Measurements from ENCODE around the gene NFE2L2. TPM values are rescaled to one million over a fixed set of nuclear protein-coding genes. Genes with fewer than 3 reads are reported as not detected.

The NFE2L2 gene
- polyA plus RNA-seq, 1 donor (not counting 4 experiments of a cell fraction or from before 2014, with no cell fraction given), result 177 TPM

- H3K79me2 ChIP-seq (ENCODE audit: control insufficient read depth, insufficient read depth, low read length), result no peaks in the 10 kb centered on the region
- no peak overlapping the region for H3K27ac ChIP-seq (ENCODE audit: control insufficient read depth, insufficient read depth, low read length)
- no peaks in the 10 kb centered on the region for H4K20me1 ChIP-seq (ENCODE audit: control insufficient read depth, extremely low read depth, insufficient read depth, low read length)
- peaks cover 4% of the 10 kb centered on the region for H3K4me1 ChIP-seq (ENCODE audit: control insufficient read depth, extremely low read depth, insufficient read depth, low read length)
- dilution Hi-C loops (cut with MboI; ENCODE audit: extremely low pct_ligation_motif_present, low sequenced_read_pairs), result no loop called here
- TF ChIP-seq CTCF (optimal IDR thresholded peaks at IDR 0.05 in 1 of 3, IDR thresholded peaks at IDR 0.05 in 1 of 3, conservative IDR thresholded peaks at IDR 0.05 in 1 of 3; ENCODE audit: extremely low read depth in 1 of 3, insufficient read depth in 2 of 3, low read length in 3 of 3) (no peak), EZH2 (IDR thresholded peaks at IDR 0.05; ENCODE audit: low read length) (no peak)
- no peaks in the 10 kb centered on the region for H3K36me3 ChIP-seq (ENCODE audit: control insufficient read depth in 2 of 2, extremely low read depth in 1 of 2, insufficient read depth in 2 of 2, low read length in 2 of 2)
- H3K4me2 ChIP-seq (ENCODE audit: control insufficient read depth, extremely low read depth, insufficient read depth, low read depth, low read length), result no peak overlapping the region
- H3K9ac ChIP-seq (ENCODE audit: control insufficient read depth, extremely low read depth, insufficient read depth, low read length), result no peak overlapping the region
- no peak overlapping the region for H2AFZ ChIP-seq (ENCODE audit: control insufficient read depth, low read length)
- no peak for DNase-seq (ENCODE audit: low read depth, low spot score)
- H3K9me3 ChIP-seq (ENCODE audit: control insufficient read depth, low read depth, low read length), result no peaks in the 10 kb centered on the region
- no peak overlapping the region for H3K4me3 ChIP-seq (ENCODE audit: control insufficient read depth in 2 of 3, extremely low read depth in 1 of 3, insufficient read depth in 2 of 3, low read depth in 1 of 3, low read length in 3 of 3)
- no peaks in the 10 kb centered on the region for H3K27me3 ChIP-seq (ENCODE audit: control insufficient read depth, extremely low read depth, insufficient read depth, low read length)
- no peak for FAIRE-seq
- no peaks in the 10 kb centered on the region for H3K9me1 ChIP-seq (ENCODE audit: control insufficient read depth, extremely low read depth, insufficient read depth, low read length)
Measured at GRCh38 chr2:177287814-177288213, 23.3 kb upstream of the NFE2L2 start.

- Histone ChIP-seq H3K4me2 (ENCODE audit: control insufficient read depth, extremely low read depth, insufficient read depth, low read depth, low read length) (no peak overlapping the region), H3K4me1 (ENCODE audit: control insufficient read depth, extremely low read depth, insufficient read depth, low read length) (peaks cover 17% of the 10 kb centered on the region), H3K36me3 (ENCODE audit: control insufficient read depth in 2 of 2, extremely low read depth in 1 of 2, insufficient read depth in 2 of 2, low read length in 2 of 2) (no peaks in the 10 kb centered on the region), H2AFZ (ENCODE audit: control insufficient read depth, low read length) (no peak overlapping the region), H3K9me1 (ENCODE audit: control insufficient read depth, extremely low read depth, insufficient read depth, low read length) (no peaks in the 10 kb centered on the region), H3K9ac (ENCODE audit: control insufficient read depth, extremely low read depth, insufficient read depth, low read length) (no peak overlapping the region), H3K79me2 (ENCODE audit: control insufficient read depth, insufficient read depth, low read length) (no peaks in the 10 kb centered on the region), H3K4me3 (ENCODE audit: control insufficient read depth in 2 of 3, extremely low read depth in 1 of 3, insufficient read depth in 2 of 3, low read depth in 1 of 3, low read length in 3 of 3) (no peak overlapping the region), H3K9me3 (ENCODE audit: control insufficient read depth, low read depth, low read length) (no peaks in the 10 kb centered on the region), H3K27ac (ENCODE audit: control insufficient read depth, insufficient read depth, low read length) (no peak overlapping the region), H3K27me3 (ENCODE audit: control insufficient read depth, extremely low read depth, insufficient read depth, low read length) (no peaks in the 10 kb centered on the region), H4K20me1 (ENCODE audit: control insufficient read depth, extremely low read depth, insufficient read depth, low read length) (no peaks in the 10 kb centered on the region)
- no peak for FAIRE-seq
- dilution Hi-C loops (cut with MboI; ENCODE audit: extremely low pct_ligation_motif_present, low sequenced_read_pairs), result no loop called here
- no peak for DNase-seq (ENCODE audit: low read depth, low spot score)
- no peak for TF ChIP-seq CTCF (optimal IDR thresholded peaks at IDR 0.05 in 1 of 3, IDR thresholded peaks at IDR 0.05 in 1 of 3, conservative IDR thresholded peaks at IDR 0.05 in 1 of 3; ENCODE audit: extremely low read depth in 1 of 3, insufficient read depth in 2 of 3, low read length in 3 of 3)
- no peak for TF ChIP-seq EZH2 (IDR thresholded peaks at IDR 0.05; ENCODE audit: low read length)
Measured at GRCh38 chr2:177285892-177286715, 21.6 kb upstream of the NFE2L2 start.
